GM18951 (cell line): ENCODE measurements around the gene STIM1.
A peak's percentile ranks its signal among the peaks of the same experiment; 100 is the strongest.
"Not testable (repeated sequence)": the region's sequence is repeated elsewhere in the genome, so short reads cannot be mapped to it uniquely, and the experiment has no call there.

Experiments used
- POLR2A ChIP-seq: IDR thresholded peaks from 4 replicates; pipeline ENCODE4 v1.6.1; 2011; ENCODE audit warnings: mild to moderate bottlenecking; ENCODE audit not compliant: insufficient read length, insufficient read depth; ENCODE audit errors: extremely low read depth
- in situ Hi-C: fragments of 300-500 bp; cut with MboI; formaldehyde crosslinking; loops from one replicate; pipeline ENCODE4 v1.12.0; 2022; ENCODE audit warnings: low sequenced_read_pairs, mixed read lengths, inconsistent platforms; ENCODE audit not compliant: unreplicated experiment

STIM1 gene

DNA sequence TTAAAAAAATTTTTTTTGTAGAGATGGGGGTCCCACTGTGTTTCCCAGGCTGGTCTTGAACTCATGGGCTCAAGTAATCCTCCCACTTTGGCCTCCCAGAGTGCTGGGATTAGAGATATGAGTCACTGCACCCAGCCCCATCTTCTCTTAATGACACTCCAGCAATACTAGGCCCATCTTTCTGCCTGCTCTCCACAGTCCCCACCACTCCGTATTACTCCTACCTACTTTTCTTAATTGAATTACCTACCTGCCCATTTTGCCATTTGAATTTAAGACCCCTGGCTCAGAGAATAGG is 2.0 kb upstream of the STIM1 start:
- in situ Hi-C loops: no loop called here
- TF ChIP-seq POLR2A: no peak

DNA sequence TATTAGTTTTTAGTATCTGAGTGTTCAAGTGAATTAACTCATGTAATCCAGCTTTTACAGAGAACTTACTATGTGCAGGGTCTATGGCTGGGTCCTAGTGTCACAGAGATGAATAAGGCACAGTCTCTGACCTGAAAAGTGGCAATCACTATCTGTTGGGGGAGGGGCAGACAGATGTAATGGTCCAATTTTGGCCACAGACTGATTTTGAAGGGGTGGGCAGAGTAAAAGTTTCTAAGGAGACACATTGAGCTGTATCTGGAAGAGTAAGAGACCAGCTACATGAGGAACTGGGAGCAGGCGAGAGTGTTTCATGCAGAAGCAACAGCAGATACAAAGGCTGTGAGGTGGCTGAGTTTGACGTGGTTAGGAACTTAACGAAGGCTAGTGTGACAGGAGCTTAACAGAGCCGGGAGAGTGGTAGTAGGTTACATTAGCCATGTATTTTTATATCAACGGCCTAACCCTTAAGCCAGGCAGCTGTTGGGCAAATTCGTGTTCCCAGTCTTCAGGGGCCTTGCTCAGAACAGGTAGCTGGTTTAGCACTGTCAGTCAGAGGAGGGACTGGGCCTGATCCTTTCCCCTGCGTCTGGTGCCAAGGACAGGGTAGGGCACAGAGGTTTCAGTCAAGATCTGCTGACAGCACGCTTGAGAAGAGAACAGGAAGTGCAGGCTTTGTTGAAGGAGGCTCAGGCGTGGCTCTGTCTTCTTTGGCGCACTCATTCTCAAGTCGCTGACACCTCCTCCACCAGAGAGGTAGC is 1.4 kb upstream of the STIM1 start:
- in situ Hi-C loops: no loop called here
- peak; percentile 56 for TF ChIP-seq POLR2A

DNA sequence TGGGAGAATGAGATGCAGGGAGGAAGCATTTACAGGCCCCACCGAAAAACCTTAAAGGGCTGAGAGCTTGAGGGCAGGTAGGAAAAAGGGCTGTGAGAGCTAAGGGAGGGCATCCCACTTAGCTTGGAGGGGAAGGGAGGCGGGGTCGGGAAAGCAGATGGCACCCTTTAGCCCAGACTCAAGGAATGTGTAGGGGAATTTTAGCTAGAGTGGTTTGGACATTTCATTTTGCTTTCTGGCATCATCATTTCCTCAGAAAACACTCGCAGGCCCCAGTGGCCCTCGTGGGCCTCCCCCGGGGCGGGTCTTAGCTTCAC is 846 bp upstream of the STIM1 start:
- in situ Hi-C loops: no loop called here
- peak; percentile 20 for TF ChIP-seq POLR2A

DNA sequence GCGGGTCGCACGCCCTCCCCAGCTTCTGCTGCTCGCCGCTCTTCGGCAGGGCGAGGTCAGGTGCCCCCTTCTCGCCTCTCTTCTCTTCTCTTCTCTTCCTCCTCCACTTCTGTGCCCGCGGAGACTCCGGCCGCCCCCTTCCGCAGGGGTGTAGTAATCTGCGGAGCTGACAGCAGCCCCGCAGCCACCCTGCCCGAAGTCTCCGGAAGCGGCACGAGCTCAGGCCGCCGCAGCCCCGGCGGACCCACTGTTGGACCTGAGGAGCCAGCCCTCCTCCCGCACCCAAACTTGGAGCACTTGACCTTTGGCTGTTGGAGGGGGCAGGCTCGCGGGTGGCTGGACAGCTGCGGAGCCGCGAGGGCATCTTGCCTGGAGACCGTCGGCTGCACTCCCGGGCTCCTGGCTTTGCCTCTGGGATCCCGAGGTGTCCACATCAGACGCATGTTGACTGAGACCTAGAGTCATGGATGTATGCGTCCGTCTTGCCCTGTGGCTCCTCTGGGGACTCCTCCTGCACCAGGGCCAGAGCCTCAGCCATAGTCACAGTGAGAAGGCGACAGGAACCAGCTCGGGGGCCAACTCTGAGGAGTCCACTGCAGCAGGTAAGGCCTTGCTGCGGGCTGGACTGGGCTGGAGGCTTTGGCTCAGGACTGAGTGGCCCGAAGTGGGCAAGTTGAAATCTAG is 486 bp downstream of the STIM1 start:
- in situ Hi-C loops: loop anchor here (5.0 kb wide), 1 partner anchor 211 kb away; no protein-coding TSS in a partner anchor

DNA sequence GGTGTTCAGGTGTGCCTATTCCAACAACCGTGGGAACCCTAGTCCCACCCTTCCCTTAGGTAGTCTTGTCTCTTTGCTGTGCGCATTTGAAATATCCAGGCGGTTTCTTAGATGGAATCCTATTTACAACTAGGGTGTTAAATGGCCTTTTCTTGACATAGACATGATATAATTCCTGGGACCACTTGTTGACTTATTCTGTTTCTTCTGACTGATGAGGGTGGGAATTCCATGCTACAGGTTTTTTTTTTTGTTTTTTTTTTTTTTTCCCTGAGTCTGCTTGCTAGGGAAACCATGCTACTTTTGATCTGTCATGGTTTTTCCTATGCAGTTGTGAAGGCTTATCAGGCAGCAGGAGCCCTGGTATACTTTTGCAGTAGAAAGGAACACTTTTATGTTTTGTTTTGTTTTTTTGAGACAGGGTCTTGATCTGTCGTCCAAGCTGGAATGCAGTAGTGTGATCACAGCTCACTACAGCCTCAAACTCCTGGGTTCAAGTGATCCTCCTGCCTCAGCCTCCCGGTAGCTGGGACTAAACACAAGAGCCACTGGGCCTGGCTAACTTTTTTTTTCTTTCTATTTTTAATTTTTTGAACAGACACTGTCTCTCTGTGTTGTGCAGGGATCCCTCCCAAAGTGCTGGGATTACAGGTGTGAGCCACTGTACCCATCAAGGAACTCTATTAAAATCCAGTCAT is 1.5 kb downstream of the STIM1 start:
- no peak for TF ChIP-seq POLR2A
- in situ Hi-C loops: loop anchor here (5.0 kb wide), 1 partner anchor 210 kb away; no protein-coding TSS in a partner anchor

More for the DNA sequence above, 486 bp downstream of the STIM1 start:
- TF ChIP-seq POLR2A: no peak

DNA sequence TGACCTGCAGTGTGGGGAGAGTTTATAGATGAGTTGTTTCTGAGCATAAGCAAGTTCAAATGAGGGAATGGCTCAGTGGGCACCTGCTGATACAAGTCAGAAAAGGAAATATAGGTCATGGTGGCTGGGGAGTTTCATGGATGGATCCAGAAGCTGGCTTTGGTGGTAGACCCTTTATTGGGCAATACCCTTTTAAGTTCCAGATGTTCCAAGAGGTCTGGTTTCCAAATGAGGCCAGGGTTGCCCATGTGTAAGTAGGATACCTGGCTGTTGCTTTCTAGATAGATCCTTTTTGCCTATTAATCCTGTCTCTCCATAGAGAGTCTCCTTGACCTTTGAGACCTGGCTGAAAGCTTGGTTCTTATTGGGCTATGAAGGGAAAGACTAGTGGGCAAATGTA is 2.2 kb downstream of the STIM1 start:
- in situ Hi-C loops: loop anchor here (5.0 kb wide), 1 partner anchor 210 kb away; no protein-coding TSS in a partner anchor
- no peak for TF ChIP-seq POLR2A

DNA sequence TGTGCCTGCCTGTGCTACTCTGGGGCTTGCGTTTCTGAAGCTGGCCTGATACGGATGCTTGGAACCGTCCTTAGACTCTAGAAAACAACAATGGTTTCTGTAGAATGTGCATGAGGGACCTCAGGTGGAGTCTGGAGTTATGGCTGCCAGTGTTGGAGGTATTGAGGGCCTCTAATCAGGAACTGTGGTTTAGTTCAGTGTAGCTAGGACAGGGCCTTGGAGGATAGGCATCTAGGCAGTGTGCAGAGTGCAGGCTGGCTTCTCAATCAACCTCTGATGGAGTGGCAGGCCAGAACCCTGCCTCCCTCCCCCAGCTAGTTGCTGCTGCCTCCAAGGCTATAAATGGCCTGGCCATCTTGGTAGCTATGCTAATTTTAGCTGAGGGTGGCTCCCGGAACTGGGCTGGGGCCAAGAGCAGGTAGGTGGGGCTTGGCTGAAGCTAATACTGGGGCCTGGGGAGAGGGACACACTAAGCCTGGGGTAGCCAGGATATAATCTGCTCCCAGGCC is 4.0 kb downstream of the STIM1 start:
- TF ChIP-seq POLR2A: peak; percentile 40
- in situ Hi-C loops: loop anchor here (5.0 kb wide), 1 partner anchor 208 kb away; no protein-coding TSS in a partner anchor

DNA sequence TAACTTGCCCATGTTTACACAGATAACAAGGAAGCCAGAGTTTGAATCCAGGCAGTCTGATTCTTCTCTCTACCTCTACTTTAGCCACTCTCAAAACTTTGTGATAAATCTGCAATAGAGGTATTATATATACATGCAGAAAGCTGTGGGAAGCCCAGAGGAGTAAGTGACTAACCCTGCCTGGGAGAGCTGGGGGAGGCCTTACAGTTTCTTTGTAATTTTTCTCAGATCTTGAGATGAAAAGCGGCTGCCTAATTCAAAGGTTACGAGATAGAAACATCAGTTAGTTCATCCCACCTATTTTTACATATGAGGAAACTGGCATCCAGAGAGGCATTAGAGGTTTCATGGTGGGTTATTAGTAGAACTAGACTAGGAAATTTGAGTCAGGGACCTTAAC is 4.9 kb downstream of the STIM1 start:
- no peak for TF ChIP-seq POLR2A
- in situ Hi-C loops: no loop called here

DNA sequence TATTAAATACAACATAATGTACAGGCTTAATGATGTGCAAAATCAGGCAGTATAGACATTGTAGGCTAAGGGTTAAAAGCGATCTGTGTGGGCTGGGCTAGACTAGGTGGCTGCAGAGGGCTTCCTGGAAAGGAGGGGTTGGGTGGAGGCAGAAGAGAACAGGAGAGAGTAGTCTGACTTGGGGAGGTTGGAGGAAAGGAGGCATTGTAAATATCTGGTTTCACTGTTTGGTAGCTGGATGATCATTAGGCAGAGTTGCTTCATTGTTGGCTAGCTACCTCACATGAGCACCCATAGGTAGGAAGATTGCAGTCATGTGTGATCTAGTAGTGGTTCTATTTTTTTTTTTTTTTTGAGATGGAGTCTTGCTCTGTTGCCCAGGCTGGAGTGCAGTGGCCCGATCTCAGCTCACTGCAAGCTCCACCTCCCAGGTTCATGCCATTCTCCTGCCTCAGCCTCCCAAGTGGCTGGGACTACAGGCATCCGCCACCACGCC is 5.5 kb downstream of the STIM1 start:
- in situ Hi-C loops: not testable (repeated sequence)

DNA sequence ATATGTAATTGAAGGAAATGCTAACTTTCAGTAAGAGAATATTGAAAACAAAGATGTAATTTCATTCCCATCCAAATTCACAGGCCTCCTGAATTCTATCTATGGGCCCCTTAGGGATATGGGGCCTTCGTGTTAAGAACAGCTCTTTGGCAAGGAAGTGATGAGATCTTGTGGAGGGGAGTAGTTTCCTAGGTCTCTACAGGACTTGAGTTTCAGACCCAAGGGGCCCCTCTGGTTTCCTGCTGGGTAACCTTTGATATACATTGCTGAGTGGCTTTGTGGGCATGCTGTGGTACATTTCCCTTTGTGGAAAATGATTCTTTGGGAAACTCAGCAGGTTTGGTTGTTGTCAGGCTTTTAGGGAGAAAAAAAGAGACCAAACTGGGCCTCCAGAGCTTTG is 6.2 kb downstream of the STIM1 start:
- TF ChIP-seq POLR2A: no peak
- in situ Hi-C loops: no loop called here

DNA sequence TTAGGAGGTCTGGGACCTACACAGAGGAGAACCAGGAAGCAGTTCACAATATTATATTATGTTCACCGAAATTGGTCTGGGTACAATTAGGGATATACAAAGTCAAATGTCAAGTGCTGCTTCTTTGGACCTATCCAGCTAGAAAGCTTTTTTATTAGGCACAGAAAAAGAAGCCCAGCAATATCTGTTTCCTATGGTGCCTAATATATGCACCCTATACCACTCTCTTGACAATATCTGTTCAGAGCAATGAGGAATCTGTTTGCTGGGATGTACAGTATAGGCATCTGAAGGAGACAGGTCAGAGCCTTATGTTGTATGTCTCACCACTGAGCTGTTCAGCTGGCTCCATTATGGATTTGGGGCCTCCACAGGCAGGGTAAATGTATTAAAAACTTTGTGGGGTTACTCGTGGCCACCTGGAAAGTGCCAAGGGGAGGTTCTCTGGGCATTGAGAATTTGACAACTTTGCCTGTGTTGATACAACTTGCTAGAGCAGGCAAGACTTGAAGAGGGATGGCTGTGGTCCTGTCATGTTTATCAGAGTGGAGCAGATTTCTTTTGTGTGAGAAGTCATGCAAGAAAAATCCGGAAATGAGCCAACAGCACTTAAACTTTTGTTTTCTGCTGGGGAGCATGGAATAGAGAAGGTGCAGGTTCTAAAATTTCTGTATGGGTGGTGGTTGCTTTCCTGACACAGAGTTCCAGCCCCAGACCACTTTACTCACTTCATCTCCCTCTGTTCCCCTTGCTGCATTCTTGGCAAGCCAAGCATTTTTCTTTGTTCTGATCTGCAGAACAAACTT is 10.1 kb downstream of the STIM1 start:
- TF ChIP-seq POLR2A: no peak
- in situ Hi-C loops: no loop called here

DNA sequence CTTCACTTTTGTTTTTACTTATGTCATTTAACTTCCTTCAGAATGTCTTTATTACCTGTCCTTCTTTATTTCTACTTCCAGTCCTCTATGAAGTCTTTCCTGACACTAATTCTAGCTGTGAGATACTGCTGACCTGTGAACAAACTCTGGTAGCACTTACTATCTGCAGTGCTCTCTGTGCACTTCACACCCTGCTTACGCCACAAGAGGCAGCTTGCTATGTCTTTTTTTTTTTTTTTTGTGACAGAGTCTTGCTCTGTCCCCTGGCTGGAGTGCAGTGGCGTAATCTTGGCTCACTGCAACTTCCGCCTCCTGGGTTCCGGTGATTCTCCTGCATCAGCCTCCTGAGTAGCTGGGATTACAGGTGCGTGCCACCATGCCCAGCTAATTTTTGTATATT is 10.7 kb downstream of the STIM1 start:
- in situ Hi-C loops: no loop called here
- TF ChIP-seq POLR2A: no peak

DNA sequence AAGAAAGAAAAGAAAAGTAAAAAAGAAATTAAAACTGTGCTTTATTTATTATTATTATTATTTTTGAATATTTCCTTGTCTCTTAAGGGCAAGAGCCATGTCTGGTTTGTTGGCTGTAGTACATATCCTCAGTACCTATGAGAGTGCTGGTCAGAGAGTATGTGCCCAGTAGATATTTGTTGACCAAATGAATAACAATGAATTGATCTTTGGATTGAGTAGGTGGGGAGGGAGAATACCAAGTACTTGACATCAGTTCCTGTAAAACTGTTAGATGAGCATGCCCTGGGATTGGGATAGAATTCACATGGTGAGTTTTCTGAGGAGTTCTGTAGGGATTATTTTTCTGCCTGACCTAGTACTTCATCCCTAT is 11.4 kb downstream of the STIM1 start:
- no peak for TF ChIP-seq POLR2A
- in situ Hi-C loops: no loop called here
